ENCODE measurements around the gene SMG5. TPM values are rescaled to one million over a fixed set of nuclear protein-coding genes. Genes with fewer than 3 reads are reported as not detected.

The SMG5 gene
- total RNA-seq, 2 experiments from 2014 or later: 51.6 to 56.1 TPM

GRCh38 chr1:156247460-156248322 lies 34.9 kb downstream of the SMG5 start, which contains the start of gene PAQR6:
Gene PAQR6, minus strand, starts transcription at chr1:156248056. Its CDS starts 1,325 bp downstream, at chr1:156246731.
- POLR2A ChIA-PET: interaction anchor here (1.8 kb wide), 1 partner anchor 34 kb away, joined by 6 read pairs; the partner anchor contains the start of gene SMG5
- Histone ChIP-seq H3K9me3 (ENCODE audit: control insufficient read depth in 1 of 2, insufficient read depth in 1 of 2, low read length in 2 of 2) (no peaks in the 10 kb centered on the region), H3K4me1 (ENCODE audit: insufficient read depth, low read length) (peaks cover 30% of the 10 kb centered on the region), H3K36me3 (ENCODE audit: insufficient read depth, low read length) (peaks cover 35% of the 10 kb centered on the region), H3K27me3 (ENCODE audit: control insufficient read depth in 1 of 2, insufficient read depth in 2 of 2, low read length in 2 of 2) (no peaks in the 10 kb centered on the region), H3K27ac (ENCODE audit: low read depth in 1 of 2, low read length in 2 of 2) (no peak within 1 kb of the TSS), H3K4me3 (ENCODE audit: low read length) (no peak within 1 kb of the TSS)
- CTCF ChIA-PET: no interaction called here
- intact Hi-C loops (cut with DNase I, micrococcal nuclease): no loop called here
- no peaks in the 10 kb centered on the region for H3K27me3 Mint-ChIP-seq
- no peak within 1 kb of the TSS for H3K27ac Mint-ChIP-seq
- ATAC-seq (ENCODE audit: poor library complexity): no peak
- no peaks in the 10 kb centered on the region for H3K9me3 Mint-ChIP-seq
- H3K4me3 Mint-ChIP-seq: peak within 1 kb of the TSS; percentile 30
- peak in 1 of 14 experiments; percentile 29 for DNase-seq
- TF ChIP-seq, protein P1, sequence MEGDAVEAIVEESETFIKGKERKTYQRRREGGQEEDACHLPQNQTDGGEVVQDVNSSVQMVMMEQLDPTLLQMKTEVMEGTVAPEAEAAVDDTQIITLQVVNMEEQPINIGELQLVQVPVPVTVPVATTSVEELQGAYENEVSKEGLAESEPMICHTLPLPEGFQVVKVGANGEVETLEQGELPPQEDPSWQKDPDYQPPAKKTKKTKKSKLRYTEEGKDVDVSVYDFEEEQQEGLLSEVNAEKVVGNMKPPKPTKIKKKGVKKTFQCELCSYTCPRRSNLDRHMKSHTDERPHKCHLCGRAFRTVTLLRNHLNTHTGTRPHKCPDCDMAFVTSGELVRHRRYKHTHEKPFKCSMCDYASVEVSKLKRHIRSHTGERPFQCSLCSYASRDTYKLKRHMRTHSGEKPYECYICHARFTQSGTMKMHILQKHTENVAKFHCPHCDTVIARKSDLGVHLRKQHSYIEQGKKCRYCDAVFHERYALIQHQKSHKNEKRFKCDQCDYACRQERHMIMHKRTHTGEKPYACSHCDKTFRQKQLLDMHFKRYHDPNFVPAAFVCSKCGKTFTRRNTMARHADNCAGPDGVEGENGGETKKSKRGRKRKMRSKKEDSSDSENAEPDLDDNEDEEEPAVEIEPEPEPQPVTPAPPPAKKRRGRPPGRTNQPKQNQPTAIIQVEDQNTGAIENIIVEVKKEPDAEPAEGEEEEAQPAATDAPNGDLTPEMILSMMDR (IDR thresholded peaks at IDR 0.05): no peak
- H3K36me3 Mint-ChIP-seq (ENCODE audit: low read depth): peaks cover 18% of the 10 kb centered on the region
- peaks cover 21% of the 10 kb centered on the region for H3K4me1 Mint-ChIP-seq (ENCODE audit: low read depth)

DNA sequence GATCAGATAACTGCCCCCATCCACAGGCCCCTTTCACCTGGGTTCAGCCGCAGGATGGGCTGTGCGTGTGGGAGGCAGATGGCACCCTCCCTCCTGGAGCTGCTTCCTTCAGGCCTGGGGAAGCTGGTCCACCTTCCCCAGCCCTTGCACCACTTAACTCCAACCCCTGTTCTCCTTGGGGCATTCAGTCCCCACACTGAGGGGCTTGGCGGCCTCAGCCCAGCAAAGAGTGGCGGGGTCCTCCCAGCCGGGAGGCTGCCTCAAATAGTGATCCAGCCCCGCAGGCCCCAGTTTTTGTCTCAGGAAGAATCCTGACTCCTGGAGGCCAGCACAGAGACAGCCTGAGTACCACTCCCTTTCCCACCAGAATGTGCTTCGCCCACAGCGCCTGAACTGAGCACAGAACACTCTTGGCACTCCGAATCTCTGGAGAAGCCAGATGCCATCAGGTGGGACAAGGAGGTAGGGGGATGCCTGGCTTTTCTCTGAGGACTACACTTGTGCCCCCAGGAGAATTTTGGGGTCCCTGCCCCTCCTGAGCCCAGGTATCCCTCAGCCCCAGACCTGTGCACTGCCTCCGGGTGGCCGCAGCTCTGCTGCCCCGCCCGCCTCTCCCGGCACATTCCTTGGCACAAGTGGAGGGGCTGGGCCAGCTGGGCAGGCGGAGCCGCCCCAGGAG lies 35.7 kb downstream of the SMG5 start:
- no peak overlapping the region for H3K4me3 Mint-ChIP-seq
- TF ChIP-seq, protein P1 (IDR thresholded peaks at IDR 0.05): no peak
- no peak for ATAC-seq (ENCODE audit: poor library complexity)
- H3K36me3 Mint-ChIP-seq (ENCODE audit: low read depth): peaks cover 10% of the 10 kb centered on the region
- ChIA-PET POLR2A (interaction anchor here (0.9 to 2.4 kb wide), 6 partner anchors 15 to 36 kb away, joined by 3 to 8 read pairs (median 3); partner anchors contain the start of genes PMF1 and SMG5), CTCF (no interaction called here)
- peaks cover 21% of the 10 kb centered on the region for H3K4me1 Mint-ChIP-seq (ENCODE audit: low read depth)
- H3K27ac Mint-ChIP-seq: no peak overlapping the region
- Histone ChIP-seq H3K9me3 (ENCODE audit: control insufficient read depth in 1 of 2, insufficient read depth in 1 of 2, low read length in 2 of 2) (no peaks in the 10 kb centered on the region), H3K27ac (ENCODE audit: low read depth in 1 of 2, low read length in 2 of 2) (no peak overlapping the region), H3K36me3 (ENCODE audit: insufficient read depth, low read length) (peaks cover 28% of the 10 kb centered on the region), H3K4me3 (ENCODE audit: low read length) (no peak overlapping the region), H3K4me1 (ENCODE audit: insufficient read depth, low read length) (peaks cover 28% of the 10 kb centered on the region), H3K27me3 (ENCODE audit: control insufficient read depth in 1 of 2, insufficient read depth in 2 of 2, low read length in 2 of 2) (no peaks in the 10 kb centered on the region)
- no peaks in the 10 kb centered on the region for H3K9me3 Mint-ChIP-seq
- peak in 1 of 14 experiments; percentile 21 for DNase-seq
- intact Hi-C loops (cut with DNase I, micrococcal nuclease): no loop called here
- no peaks in the 10 kb centered on the region for H3K27me3 Mint-ChIP-seq

DNA sequence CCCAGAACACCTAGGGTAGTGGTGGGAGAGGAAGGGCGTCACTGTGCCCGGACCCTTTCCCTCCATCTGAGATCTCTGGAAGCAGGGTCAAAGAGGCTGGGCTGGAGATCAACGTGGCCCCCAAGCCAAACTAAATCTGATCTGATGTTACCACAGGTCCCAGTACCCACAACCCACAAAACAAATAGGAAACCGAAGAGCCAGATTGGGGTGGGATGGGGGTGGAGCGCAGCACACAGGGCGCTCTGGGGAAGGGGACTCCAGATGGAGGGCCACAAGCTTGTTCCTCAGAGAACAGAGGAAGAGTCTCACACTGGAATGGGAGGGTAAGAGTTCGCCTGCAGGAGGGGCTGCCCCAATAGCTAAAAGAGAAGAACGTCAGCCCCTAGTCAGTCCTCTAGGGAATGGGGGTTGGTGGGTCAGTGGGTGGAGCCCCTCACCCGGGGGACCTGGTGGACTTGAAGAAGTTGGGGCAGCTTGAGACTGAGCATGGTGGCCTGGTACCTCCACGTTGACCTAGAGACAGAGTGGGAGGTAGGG lies 36.3 kb downstream of the SMG5 start:
- H3K9me3 ChIP-seq (ENCODE audit: control insufficient read depth in 1 of 2, insufficient read depth in 1 of 2, low read length in 2 of 2): no peaks in the 10 kb centered on the region
- H3K36me3 Mint-ChIP-seq (ENCODE audit: low read depth): peaks cover 10% of the 10 kb centered on the region
- peak overlapping the region; percentile 45 for H3K4me3 ChIP-seq (ENCODE audit: low read length)
- CTCF ChIA-PET: interaction anchor here (1.2 kb wide), 1 partner anchor 21 kb away, joined by 3 read pairs; no protein-coding TSS in a partner anchor
- intact Hi-C loops (cut with DNase I, micrococcal nuclease): no loop called here
- H3K9me3 Mint-ChIP-seq: no peaks in the 10 kb centered on the region
- POLR2A ChIA-PET: interaction anchor here (0.9 to 2.4 kb wide), 9 partner anchors 15 to 242 kb away, joined by 3 to 8 read pairs (median 3); partner anchors contain the start of genes PMF1 and SMG5
- H3K27ac ChIP-seq (ENCODE audit: low read depth in 1 of 2, low read length in 2 of 2): no peak overlapping the region
- no peak overlapping the region for H3K27ac Mint-ChIP-seq
- H3K4me1 Mint-ChIP-seq (ENCODE audit: low read depth): peaks cover 21% of the 10 kb centered on the region
- no peaks in the 10 kb centered on the region for H3K27me3 ChIP-seq (ENCODE audit: control insufficient read depth in 1 of 2, insufficient read depth in 2 of 2, low read length in 2 of 2)
- TF ChIP-seq, protein P1 (IDR thresholded peaks at IDR 0.05): no peak
- no peak for DNase-seq
- peak overlapping the region; percentile 10 for H3K4me3 Mint-ChIP-seq
- peaks cover 22% of the 10 kb centered on the region for H3K36me3 ChIP-seq (ENCODE audit: insufficient read depth, low read length)
- ATAC-seq (ENCODE audit: poor library complexity): no peak
- H3K27me3 Mint-ChIP-seq: no peaks in the 10 kb centered on the region
- H3K4me1 ChIP-seq (ENCODE audit: insufficient read depth, low read length): peaks cover 22% of the 10 kb centered on the region

All from CD4-positive, alpha-beta T cell (primary cell).